Stomach (tissue), 9 donors: ENCODE results near the gene FANCD2OS. TPM values are rescaled to one million over a fixed set of nuclear protein-coding genes. Genes with fewer than 3 reads are reported as not detected.
A peak's percentile ranks its signal among the peaks of the same experiment; 100 is the strongest.
"Not testable (repeated sequence)": the region's sequence is repeated elsewhere in the genome, so short reads cannot be mapped to it uniquely, and the experiment has no call there.

Experiments used
- DNase-seq, 2 donors: peaks; one replicate each; pipeline versions ENCODE4 v3.0.0 to v3.0.0-alpha.2; 2013 to 2019
- H3K27ac ChIP-seq, 5 donors: fragments of 200-600 bp in 4 of 5; sonication (generic) in 4 of 5; one replicate each; pipeline ENCODE4 v1.5.1; 2013 to 2019; ENCODE audit warnings: mild to moderate bottlenecking in 1 of 5, moderate library complexity in 1 of 5
- H3K27me3 ChIP-seq, 3 donors: fragments of 200-600 bp; sonication (generic); one replicate each; pipeline ENCODE4 v1.5.1; 2017 to 2019; ENCODE audit warnings: mixed run types in 1 of 3
- H3K36me3 ChIP-seq, 4 donors: fragments of 200-600 bp; sonication (generic); 1 replicate in 3 of 4; 2 replicates in 1 of 4; pipeline ENCODE4 v1.5.1; 2016 to 2019
- H3K4me1 ChIP-seq, 4 donors: fragments of 200-600 bp; sonication (generic); one replicate each; pipeline ENCODE4 v1.5.1; 2016 to 2019
- H3K4me3 ChIP-seq, 4 donors: fragments of 200-600 bp; sonication (generic) in 3 of 4; one replicate each; pipeline ENCODE4 v1.5.1; 2016 to 2019; ENCODE audit warnings: mild to moderate bottlenecking in 1 of 4
- H3K9me3 ChIP-seq, 4 donors: fragments of 200-600 bp; sonication (generic); one replicate each; pipeline ENCODE4 v1.5.1; 2016 to 2019
- EP300 ChIP-seq: sonication (generic); formaldehyde crosslinking; IDR thresholded peaks from one replicate; pipeline ENCODE4 v1.6.1; 2017; ENCODE audit warnings: antibody characterized with exemption
- POLR2A ChIP-seq, 4 donors: fragments of 450-650 bp; IDR thresholded peaks; one replicate each; pipeline ENCODE4 v1.6.1; 2016; ENCODE audit warnings: antibody characterized with exemption in 4 of 4, control low read depth in 2 of 4, mild to moderate bottlenecking in 1 of 4, moderate library complexity in 1 of 4
- POLR2AphosphoS5 ChIP-seq, 3 donors: sonication (generic); formaldehyde crosslinking; IDR thresholded peaks; one replicate each; pipeline ENCODE4 v1.6.1; 2016; ENCODE audit warnings: antibody characterized with exemption in 3 of 3
- WGBS, 5 donors: extraction: QIAGEN DNeasy Blood & Tissue Kit in 3 of 5; methylation state at CpG; one replicate each; pipeline versions ENCODE4 v1.1.5 to v1.1.7; 2013 to 2018; 5-methylcytosine and 5-hydroxymethylcytosine counted together
- intact Hi-C: fragments of 100-400 bp; cut with DNase I; formaldehyde crosslinking; loops from one replicate; pipeline ENCODE4 v1.15.1; 2023; ENCODE audit warnings: low total_unique reads
- polyA plus RNA-seq, 3 donors: library from polyadenylated mRNA; stranded (reverse); fragments of 200-250 nt; gene quantifications; one replicate each; pipeline ENCODE4 v1.2.3, GENCODE V29; 2013
- total RNA-seq, 5 donors: library from RNA; depleted of rRNA; stranded (reverse); fragments of >200 nt; gene quantifications; one replicate each; pipeline versions ENCODE4 v1.1.0 to v1.2.3, GENCODE V29; 2014 to 2016
- TF ChIP-seq, protein P1 (sequence below), 7 experiments: fragments of 450-650 bp in 4 of 7; fragments of 200-600 bp in 3 of 7; sonication (generic) in 3 of 7; IDR thresholded peaks; one replicate each; pipeline ENCODE4 v1.5.1; 2016 to 2019; ENCODE audit warnings: antibody characterized with exemption in 7 of 7, control low read depth in 2 of 7, mild to moderate bottlenecking in 1 of 7
- donor health status: healthy with polysubstance abuse.
- donor health status: Bipolar disorder and iron deficiency.
- donor health status: healthy.

FANCD2OS gene
- total and polyA plus RNA-seq, 8 donors, result not detected

DNA sequence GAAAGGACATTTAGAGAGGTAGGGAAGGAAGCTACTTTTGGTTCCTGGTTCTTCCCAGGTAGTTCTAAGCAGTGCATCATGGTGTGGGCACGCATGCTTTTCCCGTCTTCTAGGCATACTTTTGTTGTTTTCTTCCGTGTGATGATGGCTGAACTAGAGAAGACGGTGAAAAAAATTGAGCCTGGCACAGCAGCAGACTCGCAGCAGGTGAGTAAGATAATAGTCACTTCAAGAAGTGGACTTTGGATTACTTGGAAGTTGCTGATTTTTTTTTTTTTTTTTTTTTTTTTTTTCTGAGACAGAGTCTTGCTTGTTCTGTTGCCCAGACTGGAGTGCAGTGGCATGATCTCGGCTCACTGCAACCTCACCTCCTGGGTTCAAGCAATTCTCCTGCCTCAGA is 17.9 kb downstream of the FANCD2OS start:
- DNase-seq, result peak; percentile 41 to 51
- peak overlapping the region in 4 of 5 donors; percentile 30 to 66 (median 48) for H3K27ac ChIP-seq
- TF ChIP-seq, protein P1, sequence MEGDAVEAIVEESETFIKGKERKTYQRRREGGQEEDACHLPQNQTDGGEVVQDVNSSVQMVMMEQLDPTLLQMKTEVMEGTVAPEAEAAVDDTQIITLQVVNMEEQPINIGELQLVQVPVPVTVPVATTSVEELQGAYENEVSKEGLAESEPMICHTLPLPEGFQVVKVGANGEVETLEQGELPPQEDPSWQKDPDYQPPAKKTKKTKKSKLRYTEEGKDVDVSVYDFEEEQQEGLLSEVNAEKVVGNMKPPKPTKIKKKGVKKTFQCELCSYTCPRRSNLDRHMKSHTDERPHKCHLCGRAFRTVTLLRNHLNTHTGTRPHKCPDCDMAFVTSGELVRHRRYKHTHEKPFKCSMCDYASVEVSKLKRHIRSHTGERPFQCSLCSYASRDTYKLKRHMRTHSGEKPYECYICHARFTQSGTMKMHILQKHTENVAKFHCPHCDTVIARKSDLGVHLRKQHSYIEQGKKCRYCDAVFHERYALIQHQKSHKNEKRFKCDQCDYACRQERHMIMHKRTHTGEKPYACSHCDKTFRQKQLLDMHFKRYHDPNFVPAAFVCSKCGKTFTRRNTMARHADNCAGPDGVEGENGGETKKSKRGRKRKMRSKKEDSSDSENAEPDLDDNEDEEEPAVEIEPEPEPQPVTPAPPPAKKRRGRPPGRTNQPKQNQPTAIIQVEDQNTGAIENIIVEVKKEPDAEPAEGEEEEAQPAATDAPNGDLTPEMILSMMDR (IDR thresholded peaks at IDR 0.05), result no peak
- no peak for TF ChIP-seq POLR2A (IDR thresholded peaks at IDR 0.05)
- TF ChIP-seq POLR2AphosphoS5 (IDR thresholded peaks at IDR 0.05), result no peak
- no peak for TF ChIP-seq EP300
- no peaks in the 10 kb centered on the region for H3K9me3 ChIP-seq
- no peaks in the 10 kb centered on the region for H3K27me3 ChIP-seq
- peaks cover 0 to 3% (median 0%) of the 10 kb centered on the region in 4 donors for H3K36me3 ChIP-seq
- WGBS, 5 donors, result 38 to 62% (median 47%) methylated on average over 6 of the region's 6 CpGs
- no peaks in the 10 kb centered on the region for H3K4me1 ChIP-seq
- intact Hi-C loops, result no loop called here
- no peak overlapping the region for H3K4me3 ChIP-seq

DNA sequence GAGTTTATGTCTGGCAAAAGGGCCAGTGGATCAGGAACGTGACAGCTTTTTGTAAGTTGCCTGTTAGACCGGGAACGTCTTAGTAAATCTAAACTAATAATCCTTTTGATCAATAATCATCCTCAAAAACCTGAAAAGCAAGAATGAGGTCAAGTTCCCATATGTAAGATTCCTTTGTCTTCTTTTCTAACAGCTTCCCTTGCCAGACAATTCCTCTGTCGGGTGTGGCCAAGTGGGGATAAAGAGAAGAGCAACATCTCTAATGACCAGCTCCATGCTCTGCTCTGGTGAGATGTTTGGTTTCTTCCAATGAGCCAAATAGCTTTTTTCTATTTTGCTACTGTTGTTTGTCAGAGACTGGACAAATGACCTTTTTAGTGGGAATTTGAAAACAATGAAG is 19.8 kb downstream of the FANCD2OS start:
- H3K4me1 ChIP-seq, result no peaks in the 10 kb centered on the region
- no peak for TF ChIP-seq POLR2A (IDR thresholded peaks at IDR 0.05)
- TF ChIP-seq, protein P1 (IDR thresholded peaks at IDR 0.05), result no peak
- no peak for DNase-seq
- 69 to 83% (median 75%) methylated on average over 4 of the region's 4 CpGs for WGBS, 5 donors
- no peaks in the 10 kb centered on the region for H3K27me3 ChIP-seq
- no peaks in the 10 kb centered on the region for H3K9me3 ChIP-seq
- H3K4me3 ChIP-seq, result no peak overlapping the region
- peaks cover 0 to 3% (median 0%) of the 10 kb centered on the region in 4 donors for H3K36me3 ChIP-seq
- intact Hi-C loops, result no loop called here
- H3K27ac ChIP-seq, result no peak overlapping the region

DNA sequence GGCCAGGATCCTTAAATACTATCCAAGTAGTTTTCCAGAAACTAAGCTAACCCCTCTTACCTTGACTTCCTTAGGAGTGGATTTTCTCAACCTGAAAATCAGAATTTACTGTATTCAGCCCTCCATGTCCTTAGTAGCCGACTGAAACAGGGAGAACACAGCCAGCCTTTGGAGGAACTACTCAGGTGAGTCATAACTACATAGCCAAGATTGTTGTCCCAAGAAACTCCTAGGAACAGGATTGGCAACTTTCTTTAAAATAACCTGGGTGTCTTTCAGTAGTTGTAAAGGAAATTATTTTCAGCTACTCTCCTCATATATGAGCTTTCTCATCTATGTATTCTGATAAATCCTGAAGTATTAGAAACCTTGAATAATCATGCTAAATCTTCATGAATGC is 22.3 kb downstream of the FANCD2OS start:
- 35 to 65% (median 41%) methylated on average over 1 of the region's 1 CpG for WGBS, 5 donors
- Histone ChIP-seq H3K27me3 (no peaks in the 10 kb centered on the region), H3K36me3 (peaks cover 0 to 6% (median 0%) of the 10 kb centered on the region in 4 donors), H3K27ac (peak overlapping the region in 4 of 5 donors; percentile 5 to 72 (median 46)), H3K4me3 (no peak overlapping the region), H3K4me1 (no peaks in the 10 kb centered on the region), H3K9me3 (no peaks in the 10 kb centered on the region)
- intact Hi-C loops, result no loop called here
- TF ChIP-seq POLR2AphosphoS5 (IDR thresholded peaks at IDR 0.05), result peak in 1 of 3 donors; percentile 21
- TF ChIP-seq POLR2A (IDR thresholded peaks at IDR 0.05), result no peak
- peak in 1 of 2 donors; percentile 77 for DNase-seq

DNA sequence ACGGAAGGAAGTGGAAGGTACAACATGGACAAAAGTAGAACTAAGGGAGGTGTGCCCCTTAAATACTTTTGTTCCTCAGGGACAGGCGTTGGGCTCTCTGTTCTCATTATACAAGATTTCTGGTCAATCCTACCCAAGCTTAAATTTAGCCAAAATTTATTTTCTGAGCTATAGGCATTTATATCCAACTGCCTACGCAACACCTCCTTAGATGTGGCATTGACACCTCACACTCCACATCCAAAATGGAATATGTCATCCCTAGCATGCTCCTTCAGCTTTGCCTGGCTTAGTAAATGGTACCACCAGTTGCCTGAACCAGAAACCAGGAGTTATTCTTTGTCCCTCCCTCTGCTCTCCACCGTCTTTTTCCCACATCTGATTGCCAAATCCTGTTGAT is 26.2 kb downstream of the FANCD2OS start:
- WGBS, 5 donors, result 90 to 96% (median 92%) methylated on average over 4 of the region's 4 CpGs
- no peak for DNase-seq
- Histone ChIP-seq H3K27ac (no peak overlapping the region), H3K27me3 (no peaks in the 10 kb centered on the region), H3K9me3 (no peaks in the 10 kb centered on the region), H3K4me1 (no peaks in the 10 kb centered on the region), H3K36me3 (peaks cover 0 to 14% (median 0%) of the 10 kb centered on the region in 4 donors), H3K4me3 (no peak overlapping the region)
- intact Hi-C loops, result no loop called here
- no peak for TF ChIP-seq POLR2A (IDR thresholded peaks at IDR 0.05)
- no peak for TF ChIP-seq EP300
- TF ChIP-seq, protein P1 (IDR thresholded peaks at IDR 0.05), result no peak
- no peak for TF ChIP-seq POLR2AphosphoS5 (IDR thresholded peaks at IDR 0.05)

DNA sequence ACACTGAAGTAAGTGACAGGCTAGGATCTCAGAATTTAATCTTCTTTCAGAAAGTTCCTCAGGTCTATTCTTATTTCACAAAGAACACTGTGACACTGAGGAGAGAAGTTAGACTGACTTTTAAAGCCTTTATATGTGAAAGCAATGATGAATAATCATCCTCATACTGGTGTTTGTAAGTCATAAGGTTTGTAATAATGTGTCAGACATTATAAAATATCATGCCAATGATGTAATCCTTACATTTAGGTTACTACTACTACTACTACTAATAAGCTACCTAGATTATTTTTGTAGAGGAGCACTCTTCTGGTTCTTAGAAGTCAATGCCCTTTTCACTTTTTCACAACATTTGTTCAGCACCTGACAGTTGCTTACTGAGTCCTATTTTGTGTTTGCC is 33.4 kb downstream of the FANCD2OS start:
- Histone ChIP-seq H3K9me3 (no peaks in the 10 kb centered on the region), H3K27ac (no peak overlapping the region), H3K36me3 (peaks cover 0 to 7% (median 0%) of the 10 kb centered on the region in 4 donors), H3K4me3 (no peak overlapping the region), H3K4me1 (no peaks in the 10 kb centered on the region), H3K27me3 (no peaks in the 10 kb centered on the region)
- no peak for DNase-seq
- no peak for TF ChIP-seq POLR2A (IDR thresholded peaks at IDR 0.05)
- TF ChIP-seq, protein P1 (IDR thresholded peaks at IDR 0.05), result no peak
- TF ChIP-seq POLR2AphosphoS5 (IDR thresholded peaks at IDR 0.05), result no peak
- intact Hi-C loops, result no loop called here

DNA sequence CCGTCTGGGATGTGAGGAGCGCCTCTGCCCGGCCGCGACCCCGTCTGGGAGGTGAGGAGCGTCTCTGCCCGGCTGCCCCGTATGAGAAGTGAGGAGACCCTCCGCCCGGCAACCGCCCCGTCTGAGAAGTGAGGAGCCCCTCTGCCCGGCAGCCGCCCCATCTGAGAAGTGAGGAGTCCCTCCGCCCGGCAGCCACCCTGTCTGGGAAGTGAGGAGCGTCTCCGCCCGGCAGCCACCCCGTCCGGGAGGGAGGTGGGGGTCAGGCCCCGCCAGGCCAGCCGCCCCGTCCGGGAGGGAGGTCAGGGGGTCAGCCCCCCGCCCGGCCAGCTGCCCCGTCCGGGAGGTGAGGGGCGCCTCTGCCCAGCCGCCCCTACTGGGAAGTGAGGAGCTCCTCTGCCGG is 38.0 kb downstream of the FANCD2OS start:
- intact Hi-C loops, H3K36me3 ChIP-seq, H3K4me1 ChIP-seq, H3K27ac ChIP-seq, H3K9me3 ChIP-seq, H3K4me3 ChIP-seq, DNase-seq, H3K27me3 ChIP-seq: not testable (repeated sequence)
- WGBS, 5 donors, result 93 to 97% (median 96%) methylated on average over 6 to 32 of the region's 33 CpGs; no CpG with 5 or more reads in 1 of the 5 donors
